ENCODE results near the gene VGF. TPM values are rescaled to one million over a fixed set of nuclear protein-coding genes. Genes with fewer than 3 reads are reported as not detected.

The VGF gene
- total RNA-seq, 2 experiments from 2014 or later: 1.5 TPM; not detected in 1

DNA sequence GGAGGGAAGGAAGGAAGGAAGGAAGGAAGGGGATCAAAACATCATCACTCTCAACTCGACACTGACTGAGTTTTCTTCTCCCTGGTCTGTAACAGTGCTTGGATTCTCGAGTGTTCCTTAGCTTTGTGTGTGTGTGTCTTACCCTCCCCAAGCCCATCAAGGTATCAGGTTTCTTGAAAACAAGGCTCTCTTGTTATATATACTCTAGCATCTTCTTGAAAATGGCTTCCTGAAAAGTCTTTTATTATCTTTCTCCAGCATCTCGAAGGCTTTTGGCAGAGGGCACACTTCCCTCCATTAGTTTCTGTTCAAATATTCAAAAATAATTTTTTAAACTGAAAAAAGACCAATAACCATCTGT, 25.1 kb downstream of the VGF start:
- no peaks in the 10 kb centered on the region for H3K9me2 ChIP-seq (ENCODE audit: insufficient read depth, low read length)
- H3K27ac ChIP-seq (ENCODE audit: low read depth, low read length, poor library complexity, severe bottlenecking): no peak overlapping the region
- H3K9me3 ChIP-seq (ENCODE audit: low read length): no peaks in the 10 kb centered on the region
- no peaks in the 10 kb centered on the region for H3K36me3 ChIP-seq (ENCODE audit: insufficient read depth, low read length)
- H3K4me3 ChIP-seq (ENCODE audit: low read depth, low read length, poor library complexity, severe bottlenecking): no peak overlapping the region
- ChIA-PET POLR2A (interaction anchor here (0.6 kb wide), 1 partner anchor 307 kb away, joined by 3 read pairs; no protein-coding TSS in a partner anchor), CTCF (ENCODE audit: unreplicated experiment) (interaction anchor here (1.0 kb wide), 1 partner anchor 52 kb away, joined by 3 read pairs; no protein-coding TSS in a partner anchor)
- DNase-seq (ENCODE audit: low spot score): no peak
- intact Hi-C loops (cut with micrococcal nuclease; ENCODE audit: unreplicated experiment): no loop called here
- no peak for TF ChIP-seq EZH2phosphoT487 (IDR thresholded peaks at IDR 0.05; ENCODE audit: borderline replicate concordance, low read depth, low read length)
- TF ChIP-seq, protein P1, sequence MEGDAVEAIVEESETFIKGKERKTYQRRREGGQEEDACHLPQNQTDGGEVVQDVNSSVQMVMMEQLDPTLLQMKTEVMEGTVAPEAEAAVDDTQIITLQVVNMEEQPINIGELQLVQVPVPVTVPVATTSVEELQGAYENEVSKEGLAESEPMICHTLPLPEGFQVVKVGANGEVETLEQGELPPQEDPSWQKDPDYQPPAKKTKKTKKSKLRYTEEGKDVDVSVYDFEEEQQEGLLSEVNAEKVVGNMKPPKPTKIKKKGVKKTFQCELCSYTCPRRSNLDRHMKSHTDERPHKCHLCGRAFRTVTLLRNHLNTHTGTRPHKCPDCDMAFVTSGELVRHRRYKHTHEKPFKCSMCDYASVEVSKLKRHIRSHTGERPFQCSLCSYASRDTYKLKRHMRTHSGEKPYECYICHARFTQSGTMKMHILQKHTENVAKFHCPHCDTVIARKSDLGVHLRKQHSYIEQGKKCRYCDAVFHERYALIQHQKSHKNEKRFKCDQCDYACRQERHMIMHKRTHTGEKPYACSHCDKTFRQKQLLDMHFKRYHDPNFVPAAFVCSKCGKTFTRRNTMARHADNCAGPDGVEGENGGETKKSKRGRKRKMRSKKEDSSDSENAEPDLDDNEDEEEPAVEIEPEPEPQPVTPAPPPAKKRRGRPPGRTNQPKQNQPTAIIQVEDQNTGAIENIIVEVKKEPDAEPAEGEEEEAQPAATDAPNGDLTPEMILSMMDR (conservative IDR thresholded peaks at IDR 0.05; ENCODE audit: low read length): no peak
- H2AFZ ChIP-seq (ENCODE audit: low read length): peak overlapping the region; percentile 27; the same call in 1 of the 2 replicates
- no peaks in the 10 kb centered on the region for H3K79me2 ChIP-seq (ENCODE audit: insufficient read depth, low read depth, low read length)
- BruUV-seq (replicated peaks): no TSS peak
- H3K4me2 ChIP-seq (ENCODE audit: low read length): no peak overlapping the region
- peaks cover 8% of the 10 kb centered on the region for H3K4me1 ChIP-seq (ENCODE audit: insufficient read depth, low read length, poor library complexity, severe bottlenecking)
- H4K20me1 ChIP-seq (ENCODE audit: insufficient read depth, low read length): no peaks in the 10 kb centered on the region

DNA sequence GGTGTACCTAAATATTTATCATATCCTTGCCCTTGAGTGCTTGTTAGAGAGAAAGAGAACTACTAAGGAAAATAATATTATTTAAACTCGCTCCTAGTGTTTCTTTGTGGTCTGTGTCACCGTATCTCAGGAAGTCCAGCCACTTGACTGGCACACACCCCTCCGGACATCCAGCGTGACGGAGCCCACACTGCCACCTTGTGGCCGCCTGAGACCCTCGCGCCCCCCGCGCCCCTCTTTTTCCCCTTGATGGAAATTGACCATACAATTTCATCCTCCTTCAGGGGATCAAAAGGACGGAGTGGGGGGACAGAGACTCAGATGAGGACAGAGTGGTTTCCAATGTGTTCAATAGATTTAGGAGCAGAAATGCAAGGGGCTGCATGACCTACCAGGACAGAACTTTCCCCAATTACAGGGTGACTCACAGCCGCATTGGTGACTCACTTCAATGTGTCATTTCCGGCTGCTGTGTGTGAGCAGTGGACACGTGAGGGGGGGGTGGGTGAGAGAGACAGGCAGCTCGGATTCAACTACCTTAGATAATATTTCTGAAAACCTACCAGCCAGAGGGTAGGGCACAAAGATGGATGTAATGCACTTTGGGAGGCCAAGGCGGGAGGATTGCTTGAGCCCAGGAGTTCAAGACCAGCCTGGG, 27.0 kb downstream of the VGF start:
- H3K36me3 ChIP-seq (ENCODE audit: insufficient read depth, low read length): no peaks in the 10 kb centered on the region
- peak overlapping the region; percentile 47; the same call in 1 of the 2 replicates for H3K4me2 ChIP-seq (ENCODE audit: low read length)
- H3K9me2 ChIP-seq (ENCODE audit: insufficient read depth, low read length): no peaks in the 10 kb centered on the region
- no peaks in the 10 kb centered on the region for H3K9me3 ChIP-seq (ENCODE audit: low read length)
- peaks cover 8% of the 10 kb centered on the region for H3K4me1 ChIP-seq (ENCODE audit: insufficient read depth, low read length, poor library complexity, severe bottlenecking)
- no peaks in the 10 kb centered on the region for H3K79me2 ChIP-seq (ENCODE audit: insufficient read depth, low read depth, low read length)
- ChIA-PET POLR2A (no interaction called here), CTCF (ENCODE audit: unreplicated experiment) (no interaction called here)
- intact Hi-C loops (cut with micrococcal nuclease; ENCODE audit: unreplicated experiment): loop anchor here (2.0 to 5.0 kb wide), 2 partner anchors 51 to 244 kb away; partner anchors contain the start of genes ACHE and TRIM56
- no peaks in the 10 kb centered on the region for H4K20me1 ChIP-seq (ENCODE audit: insufficient read depth, low read length)
- H3K27ac ChIP-seq (ENCODE audit: low read depth, low read length, poor library complexity, severe bottlenecking): no peak overlapping the region
- H3K4me3 ChIP-seq (ENCODE audit: low read depth, low read length, poor library complexity, severe bottlenecking): peak overlapping the region; percentile 22
- BruUV-seq (replicated peaks): no TSS peak
- TF ChIP-seq, protein P1 (conservative IDR thresholded peaks at IDR 0.05; ENCODE audit: low read length): peak; percentile 94
- TF ChIP-seq EZH2phosphoT487 (IDR thresholded peaks at IDR 0.05; ENCODE audit: borderline replicate concordance, low read depth, low read length): no peak
- peak; percentile 55 for DNase-seq (ENCODE audit: low spot score)
- H2AFZ ChIP-seq (ENCODE audit: low read length): peak overlapping the region; percentile 64; the same call in 1 of the 2 replicates

DNA sequence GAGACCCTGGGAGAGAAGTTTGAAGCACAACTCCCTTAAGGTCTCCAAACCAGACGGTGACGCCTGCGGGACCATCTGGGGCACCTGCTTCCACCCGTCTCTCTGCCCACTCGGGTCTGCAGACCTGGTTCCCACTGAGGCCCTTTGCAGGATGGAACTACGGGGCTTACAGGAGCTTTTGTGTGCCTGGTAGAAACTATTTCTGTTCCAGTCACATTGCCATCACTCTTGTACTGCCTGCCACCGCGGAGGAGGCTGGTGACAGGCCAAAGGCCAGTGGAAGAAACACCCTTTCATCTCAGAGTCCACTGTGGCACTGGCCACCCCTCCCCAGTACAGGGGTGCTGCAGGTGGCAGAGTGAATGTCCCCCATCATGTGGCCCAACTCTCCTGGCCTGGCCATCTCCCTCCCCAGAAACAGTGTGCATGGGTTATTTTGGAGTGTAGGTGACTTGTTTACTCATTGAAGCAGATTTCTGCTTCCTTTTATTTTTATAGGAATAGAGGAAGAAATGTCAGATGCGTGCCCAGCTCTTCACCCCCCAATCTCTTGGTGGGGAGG, 27.6 kb downstream of the VGF start:
- intact Hi-C loops (cut with micrococcal nuclease; ENCODE audit: unreplicated experiment): loop anchor here (2.0 to 5.0 kb wide), 2 partner anchors 50 to 243 kb away; partner anchors contain the start of genes ACHE and TRIM56
- Histone ChIP-seq H3K79me2 (ENCODE audit: insufficient read depth, low read depth, low read length) (no peaks in the 10 kb centered on the region), H2AFZ (ENCODE audit: low read length) (no peak overlapping the region), H3K9me3 (ENCODE audit: low read length) (no peaks in the 10 kb centered on the region), H3K4me3 (ENCODE audit: low read depth, low read length, poor library complexity, severe bottlenecking) (no peak overlapping the region), H3K27ac (ENCODE audit: low read depth, low read length, poor library complexity, severe bottlenecking) (no peak overlapping the region), H3K4me2 (ENCODE audit: low read length) (0 out of 2 replicates have a peak overlapping the region, but pooled peaks have one; percentile 47), H3K4me1 (ENCODE audit: insufficient read depth, low read length, poor library complexity, severe bottlenecking) (peaks cover 8% of the 10 kb centered on the region), H4K20me1 (ENCODE audit: insufficient read depth, low read length) (no peaks in the 10 kb centered on the region), H3K36me3 (ENCODE audit: insufficient read depth, low read length) (no peaks in the 10 kb centered on the region), H3K9me2 (ENCODE audit: insufficient read depth, low read length) (no peaks in the 10 kb centered on the region)
- POLR2A ChIA-PET: no interaction called here
- TF ChIP-seq EZH2phosphoT487 (IDR thresholded peaks at IDR 0.05; ENCODE audit: borderline replicate concordance, low read depth, low read length): no peak
- TF ChIP-seq, protein P1 (conservative IDR thresholded peaks at IDR 0.05; ENCODE audit: low read length): no peak
- CTCF ChIA-PET (ENCODE audit: unreplicated experiment): no interaction called here
- DNase-seq (ENCODE audit: low spot score): no peak
- no TSS peak for BruUV-seq (replicated peaks)

Data from OCI-LY7 (cell line).